A204.1 (cell line): ENCODE results near the gene APOBEC3H.
A peak's percentile ranks its signal among the peaks of the same experiment; 100 is the strongest.
"Not testable (repeated sequence)": the region's sequence is repeated elsewhere in the genome, so short reads cannot be mapped to it uniquely, and the experiment has no call there.

Experiments
- FAIRE-seq: peaks from 2 replicates; lab custom pipeline; 2012; peaks lifted over from hg19 to GRCh38; lab: Jason Lieb, UNC

The APOBEC3H gene

DNA sequence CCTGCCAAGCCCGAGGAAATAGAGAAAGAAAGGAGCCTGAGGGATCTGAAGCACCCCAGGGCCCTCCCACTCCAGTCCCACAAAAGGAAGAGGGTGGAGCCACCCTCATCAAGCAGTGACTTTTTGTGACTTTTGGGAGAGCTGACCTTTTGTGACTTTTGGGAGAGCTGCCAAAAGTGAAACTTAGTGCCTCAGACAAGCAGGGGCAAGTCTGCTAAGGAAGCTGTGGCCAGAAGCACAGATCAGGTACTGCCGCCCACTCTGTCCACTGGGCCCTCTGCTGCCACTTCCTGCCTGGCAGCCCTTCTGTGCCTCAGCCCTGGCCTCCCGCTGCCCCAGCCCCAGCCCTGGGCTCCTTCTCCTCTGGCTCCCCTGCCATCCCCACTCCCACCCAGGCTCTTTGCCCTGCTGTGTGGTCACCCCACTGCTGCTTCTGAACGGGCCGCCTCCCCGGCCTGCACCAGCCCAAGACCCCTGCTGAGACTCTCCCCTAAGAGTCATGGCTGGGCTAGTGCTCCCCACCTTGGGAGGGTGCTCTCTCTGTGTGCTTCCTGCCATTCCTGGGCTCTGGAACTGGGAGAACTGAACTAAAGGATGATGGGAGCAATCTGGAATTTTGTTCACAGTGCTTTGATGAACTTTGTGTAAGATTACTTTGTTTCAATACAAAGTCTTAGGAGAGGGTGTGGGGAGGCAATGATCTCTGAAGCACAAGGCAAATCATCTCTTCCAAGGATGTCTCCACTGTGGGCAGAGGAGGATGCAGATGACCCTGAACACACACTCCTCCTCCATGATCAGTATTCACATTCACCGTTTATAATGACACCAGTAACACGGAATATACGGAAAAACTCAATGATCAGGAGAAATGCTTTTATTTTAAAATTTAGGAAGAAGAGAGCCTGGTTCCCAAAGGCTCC is at the start of gene APOBEC3H:
APOBEC3H (plus strand) TSS at position 147 of the 923 bp plus-strand sequence. CDS start 3,035 bp downstream, outside the sequence.
- FAIRE-seq = no peak

DNA sequence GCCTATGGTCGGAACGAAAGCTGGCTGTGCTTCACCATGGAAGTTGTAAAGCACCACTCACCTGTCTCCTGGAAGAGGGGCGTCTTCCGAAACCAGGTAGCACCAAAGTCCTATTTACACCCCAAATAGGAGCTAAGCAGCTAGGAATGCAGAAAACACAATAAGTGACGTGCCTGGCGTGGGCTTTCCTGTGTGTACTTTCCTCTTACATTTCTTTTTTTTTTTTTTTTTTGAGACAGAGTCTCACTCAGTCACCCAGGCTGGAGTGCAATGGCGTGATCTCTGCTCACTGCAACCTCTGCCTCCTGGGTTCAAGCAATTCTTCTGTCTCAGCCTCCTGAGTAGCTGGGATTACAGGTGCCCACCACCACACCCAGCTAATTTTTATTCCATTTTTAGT is 47.6 kb upstream of the APOBEC3H start:
- not testable (repeated sequence) for FAIRE-seq

DNA sequence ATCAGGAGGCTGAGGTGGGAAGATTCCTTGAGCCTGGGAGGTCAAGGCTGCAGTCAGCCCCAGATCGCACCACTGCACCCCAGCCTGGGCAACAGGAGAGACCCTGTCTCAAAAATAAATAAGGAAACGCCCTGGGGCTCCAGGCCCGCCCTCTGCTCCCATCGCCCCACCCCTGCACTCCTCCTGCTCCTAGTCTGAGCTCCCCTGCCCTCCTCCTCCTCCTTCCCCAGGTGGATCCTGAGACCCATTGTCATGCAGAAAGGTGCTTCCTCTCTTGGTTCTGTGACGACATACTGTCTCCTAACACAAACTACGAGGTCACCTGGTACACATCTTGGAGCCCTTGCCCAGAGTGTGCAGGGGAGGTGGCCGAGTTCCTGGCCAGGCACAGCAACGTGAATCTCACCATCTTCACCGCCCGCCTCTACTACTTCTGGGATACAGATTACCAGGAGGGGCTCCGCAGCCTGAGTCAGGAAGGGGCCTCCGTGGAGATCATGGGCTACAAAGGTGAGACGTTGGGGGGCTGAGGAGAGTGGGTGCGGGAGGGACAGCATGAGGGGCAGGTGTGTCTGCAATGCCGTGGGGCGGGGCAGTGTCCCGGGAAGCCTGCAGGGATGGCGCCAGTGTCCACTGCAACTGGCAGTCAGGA is 45.1 kb upstream of the APOBEC3H start:
- FAIRE-seq = not testable (repeated sequence)

DNA sequence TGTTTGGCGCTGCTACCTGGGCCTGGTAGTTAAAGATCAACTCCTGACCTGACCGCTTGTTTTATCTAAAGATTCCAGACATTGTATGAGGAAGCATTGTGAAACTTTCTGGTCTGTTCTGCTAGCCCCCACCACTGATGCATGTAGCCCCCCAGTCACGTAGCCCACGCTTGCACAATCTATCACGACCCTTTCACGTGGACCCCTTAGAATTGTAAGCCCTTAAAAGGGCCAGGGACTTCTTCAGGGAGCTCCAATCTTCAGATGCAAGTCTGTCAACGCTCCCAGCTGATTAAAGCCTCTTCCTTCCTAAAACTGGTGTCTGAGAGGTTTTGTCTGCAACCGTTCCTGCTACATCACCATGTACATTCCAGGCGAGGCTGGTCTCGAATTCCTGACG is 41.4 kb upstream of the APOBEC3H start:
- FAIRE-seq = no peak

DNA sequence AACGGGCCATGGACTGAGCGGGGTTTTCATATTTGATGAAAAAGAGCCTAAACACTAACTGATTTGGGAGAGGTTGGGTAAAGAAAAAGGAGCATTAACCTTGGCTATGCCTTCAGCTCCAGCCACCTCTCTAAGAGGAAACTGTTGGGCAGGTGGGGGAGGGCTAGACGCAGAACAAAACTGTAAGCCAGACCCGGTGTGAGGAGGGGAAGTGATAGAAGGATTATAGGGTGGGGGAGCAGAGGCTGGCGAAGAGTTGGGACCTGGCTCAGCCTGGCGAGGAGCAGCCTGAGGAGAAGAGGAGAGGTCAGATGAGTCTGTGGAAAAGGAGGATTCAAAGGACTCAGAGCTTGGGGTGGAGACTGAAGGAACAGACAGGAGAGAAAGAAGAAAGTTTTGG is 35.8 kb upstream of the APOBEC3H start:
- FAIRE-seq = not testable (repeated sequence)

DNA sequence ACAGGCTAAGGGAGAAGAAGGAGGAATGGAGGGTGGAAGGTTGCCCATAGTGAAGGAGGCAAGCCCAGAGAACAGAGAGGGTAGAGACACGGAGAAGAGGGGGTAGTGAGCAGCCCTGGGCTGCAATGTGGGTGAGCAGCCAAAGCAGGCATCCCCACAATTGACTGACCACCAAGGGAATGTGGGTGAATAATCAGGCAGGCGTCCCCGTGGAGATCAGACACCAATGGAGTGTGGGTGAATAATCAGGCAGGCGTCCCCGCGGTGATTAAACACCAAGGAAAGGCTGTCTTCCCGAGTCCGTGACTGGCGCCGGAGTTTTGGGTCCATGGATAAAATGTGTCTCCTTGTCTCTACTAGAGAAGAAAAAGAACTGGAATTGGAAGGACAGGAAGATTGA is 35.1 kb upstream of the APOBEC3H start:
- FAIRE-seq = not testable (repeated sequence)

DNA sequence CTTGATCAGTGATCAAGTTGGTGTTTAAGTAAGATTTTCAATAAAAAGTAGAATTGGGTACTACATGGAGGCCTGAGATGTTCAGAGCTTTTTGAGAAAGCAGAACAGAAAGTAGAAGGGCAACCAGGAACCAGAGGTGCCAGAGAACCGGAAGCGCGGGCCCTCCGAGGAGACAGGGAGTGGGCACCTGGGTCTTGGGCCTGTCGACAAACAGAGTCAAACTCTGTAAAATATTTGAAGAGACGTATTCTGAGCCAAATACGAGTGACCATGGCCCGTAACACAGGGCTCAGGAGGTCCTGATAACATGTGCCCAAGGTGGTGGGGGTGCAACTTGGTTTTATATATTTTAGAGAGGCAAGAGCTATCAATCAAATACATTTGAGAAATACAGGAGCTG is 33.1 kb upstream of the APOBEC3H start:
- FAIRE-seq = not testable (repeated sequence)

DNA sequence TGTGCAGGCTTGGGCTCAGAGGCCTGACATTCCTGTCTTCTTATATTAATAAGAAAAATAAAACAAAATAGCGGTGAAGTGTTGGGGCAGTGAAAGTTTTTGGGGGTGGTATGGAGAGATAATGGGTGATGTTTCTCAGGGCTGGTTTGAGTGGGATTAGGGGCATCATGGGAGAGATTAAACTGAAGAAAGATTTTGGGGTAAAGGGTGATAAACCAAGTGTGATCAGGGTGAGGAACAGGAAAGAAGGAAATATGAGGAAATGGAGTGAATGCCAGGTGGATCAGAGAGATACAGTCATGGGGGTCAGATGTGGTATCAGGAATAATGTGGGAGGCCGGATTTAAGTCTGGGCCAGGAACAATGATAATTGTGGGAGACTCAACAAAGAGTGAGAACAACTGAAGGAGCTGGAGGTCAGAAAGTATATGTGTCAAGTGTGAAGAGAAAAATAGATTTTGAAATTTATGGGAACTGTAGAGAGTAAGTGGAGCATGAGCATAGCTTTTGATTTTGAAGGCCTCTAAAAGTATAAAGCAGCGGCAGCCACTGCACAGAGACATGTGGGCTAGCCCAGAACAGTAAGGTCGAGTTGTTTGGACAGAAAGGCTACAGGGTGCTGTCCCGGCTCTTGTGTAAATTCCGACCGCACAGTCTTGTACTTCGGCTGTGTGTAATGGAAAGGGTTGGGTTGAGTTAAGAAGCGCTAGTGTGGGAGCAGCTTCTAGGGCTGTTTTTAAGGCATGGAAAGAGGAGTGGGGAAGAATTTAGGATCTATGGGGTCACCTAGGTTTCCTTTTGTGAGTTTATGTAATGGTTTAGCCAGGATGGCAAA is 30.4 kb upstream of the APOBEC3H start:
- not testable (repeated sequence) for FAIRE-seq

DNA sequence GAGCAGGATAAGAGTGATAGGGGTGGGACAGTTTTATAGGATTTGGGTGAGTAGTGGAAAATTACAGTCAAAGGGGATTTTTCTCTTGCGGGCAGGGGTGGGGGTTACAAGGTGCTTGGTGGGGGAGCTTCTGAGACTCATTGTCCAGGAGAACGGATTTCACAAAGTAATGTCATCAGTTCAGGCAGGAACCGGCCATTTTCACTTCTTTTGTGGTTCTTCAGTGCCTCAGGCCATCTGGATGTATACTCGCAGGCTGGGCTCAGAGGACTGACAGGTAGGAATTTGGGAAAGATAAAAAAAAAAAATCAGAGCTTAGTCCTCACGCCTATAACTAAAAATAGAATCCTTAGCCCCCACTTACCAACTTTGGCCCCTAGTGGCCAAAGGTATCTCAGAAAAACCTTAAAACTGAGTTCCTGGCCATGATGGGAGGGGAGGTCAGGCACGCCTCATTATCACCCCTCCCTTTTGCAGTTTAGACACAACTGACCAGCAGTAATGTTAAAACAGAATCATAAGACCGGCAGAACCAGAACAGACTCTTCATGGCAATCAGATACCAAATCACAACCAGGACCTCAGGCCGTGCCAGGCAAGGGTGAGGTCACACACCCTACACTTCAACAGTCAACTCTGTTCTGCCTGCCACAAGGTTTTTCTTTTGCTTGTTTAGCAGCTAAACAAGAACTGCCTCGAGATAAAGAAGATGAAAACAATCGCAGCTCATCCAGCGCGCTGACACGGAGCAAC is 28.8 kb upstream of the APOBEC3H start:
- FAIRE-seq = no peak

DNA sequence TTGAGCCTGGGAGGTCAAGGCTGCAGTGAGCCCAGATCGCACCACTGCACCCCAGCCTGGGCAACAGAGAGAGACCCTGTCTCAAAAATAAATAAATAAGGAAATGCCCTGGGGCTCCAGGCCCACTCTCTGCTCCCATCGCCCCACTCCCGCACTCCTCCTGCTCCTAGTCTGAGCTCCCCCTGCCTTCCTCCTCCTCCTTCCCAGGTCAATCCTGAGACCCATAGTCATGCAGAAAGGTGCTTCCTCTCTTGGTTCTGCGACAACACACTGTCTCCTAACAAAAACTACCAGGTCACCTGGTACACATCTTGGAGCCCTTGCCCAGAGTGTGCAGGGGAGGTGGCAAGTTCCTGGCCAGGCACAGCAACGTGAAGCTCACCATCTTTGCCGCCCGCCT is 26.9 kb upstream of the APOBEC3H start:
- no peak for FAIRE-seq

DNA sequence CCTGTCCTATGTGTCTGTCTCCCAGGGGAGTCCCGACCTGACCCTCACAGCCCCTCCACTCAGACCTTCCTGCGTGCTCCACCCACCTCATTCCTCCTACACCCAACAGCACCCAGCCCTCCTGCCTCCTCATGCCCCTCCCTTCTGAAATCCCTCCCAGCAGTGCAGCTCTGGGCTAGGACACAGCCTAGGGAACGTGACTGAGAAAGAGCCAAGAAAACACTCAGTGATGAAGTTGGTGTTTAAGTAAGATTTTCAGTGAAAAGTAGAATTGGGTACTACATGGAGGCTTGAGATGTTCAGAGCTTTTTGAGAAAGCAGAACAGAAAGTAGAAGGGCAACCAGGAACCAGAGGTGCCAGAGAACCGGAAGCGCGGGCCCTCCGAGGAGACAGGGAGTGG is 24.5 kb upstream of the APOBEC3H start:
- FAIRE-seq = not testable (repeated sequence)

DNA sequence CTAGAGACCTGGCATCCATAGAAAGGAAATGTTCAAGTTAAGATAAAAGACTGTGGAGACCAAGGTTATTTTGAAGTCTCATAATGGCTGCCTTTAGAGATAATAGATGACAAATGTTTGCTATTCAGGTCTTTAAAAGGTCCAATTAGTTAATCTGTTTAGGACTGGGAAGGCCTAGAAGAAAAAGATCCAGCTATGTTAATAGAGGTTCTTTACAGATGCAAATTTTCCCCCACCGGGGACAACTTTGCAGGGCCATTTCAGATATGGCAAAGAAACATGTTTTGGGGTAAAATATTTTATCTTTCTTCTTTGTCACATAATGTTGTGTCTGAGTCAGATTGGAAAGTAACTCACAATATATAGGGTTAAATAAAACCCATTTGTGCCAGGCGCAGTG is 23.1 kb upstream of the APOBEC3H start:
- FAIRE-seq = no peak

DNA sequence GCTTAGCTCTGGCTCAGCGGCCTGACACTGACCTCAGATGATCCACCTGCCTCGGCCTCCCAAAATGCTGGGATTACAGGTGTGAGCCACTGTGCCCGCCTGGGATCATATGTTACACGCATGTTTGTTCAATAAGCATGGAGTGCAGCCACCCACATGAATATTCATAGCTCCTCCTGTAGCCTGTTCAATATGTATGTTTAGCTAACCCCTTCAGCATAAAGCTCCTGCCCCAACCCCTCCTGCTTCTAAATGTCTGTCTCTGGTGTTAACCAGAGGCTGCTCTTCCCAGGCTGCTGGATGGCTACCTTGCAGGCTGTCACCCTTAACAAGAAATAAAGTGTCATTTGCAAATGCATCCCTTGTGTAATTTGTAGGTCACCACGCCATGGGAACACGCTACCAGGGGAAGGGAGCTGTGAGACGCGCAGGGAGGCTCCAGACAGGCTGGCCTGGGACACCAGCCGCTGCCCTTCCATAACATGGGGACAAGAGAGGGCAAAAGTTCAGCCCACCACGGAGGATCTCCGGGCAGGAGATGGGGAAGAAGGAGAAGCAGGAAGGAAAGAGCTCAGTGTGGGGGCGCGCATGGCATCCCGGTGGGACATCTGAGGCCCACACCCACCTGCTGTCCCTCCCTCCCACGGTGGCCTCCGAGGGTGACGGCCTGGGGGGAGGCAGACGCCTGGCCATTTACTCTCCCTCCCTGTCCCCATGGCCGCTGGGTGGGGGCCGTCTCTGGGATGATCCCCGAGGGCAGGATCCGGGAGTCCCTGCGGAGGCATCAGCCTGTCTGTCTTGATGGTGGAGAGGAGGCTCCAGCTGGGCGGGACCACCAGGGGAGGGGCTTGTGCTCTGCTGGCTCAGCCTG is 20.7 kb upstream of the APOBEC3H start:
- not testable (repeated sequence) for FAIRE-seq

DNA sequence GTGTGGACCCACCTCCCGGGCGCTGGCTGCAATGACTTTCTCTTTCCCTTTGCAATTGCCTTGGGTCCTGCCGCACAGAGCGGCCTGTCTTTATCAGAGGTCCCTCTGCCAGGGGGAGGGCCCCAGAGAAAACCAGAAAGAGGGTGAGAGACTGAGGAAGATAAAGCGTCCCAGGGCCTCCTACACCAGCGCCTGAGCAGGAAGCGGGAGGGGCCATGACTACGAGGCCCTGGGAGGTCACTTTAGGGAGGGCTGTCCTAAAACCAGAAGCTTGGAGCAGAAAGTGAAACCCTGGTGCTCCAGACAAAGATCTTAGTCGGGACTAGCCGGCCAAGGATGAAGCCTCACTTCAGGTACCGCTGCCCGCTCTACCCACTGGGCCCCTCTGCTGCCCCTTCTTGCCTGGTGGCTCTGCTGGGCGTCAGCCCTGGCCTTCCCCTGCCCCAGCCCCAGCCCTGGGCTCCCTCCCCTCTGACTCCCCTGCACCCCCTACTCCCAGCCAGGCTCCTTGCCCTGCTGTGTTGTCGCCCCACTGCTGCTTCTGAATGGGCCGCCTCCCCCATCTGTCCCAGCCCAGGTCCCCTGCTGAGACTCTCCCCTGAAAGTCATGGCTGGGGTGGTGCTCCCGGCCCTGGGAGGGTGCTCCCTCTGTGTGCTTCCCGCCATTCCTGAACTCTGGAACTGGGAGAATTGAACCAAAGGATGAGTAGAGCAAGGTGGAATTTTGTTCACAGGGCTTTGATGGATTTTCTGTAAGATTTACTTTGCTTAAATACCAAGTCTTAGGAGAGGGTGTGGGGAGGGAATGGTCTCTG is 19.8 kb upstream of the APOBEC3H start, which contains the start of gene APOBEC3G:
APOBEC3G (plus strand) TSS at position 250 of the 815 bp plus-strand sequence; CDS start at position 337, 87 bp downstream.
- FAIRE-seq = peak; percentile 34

DNA sequence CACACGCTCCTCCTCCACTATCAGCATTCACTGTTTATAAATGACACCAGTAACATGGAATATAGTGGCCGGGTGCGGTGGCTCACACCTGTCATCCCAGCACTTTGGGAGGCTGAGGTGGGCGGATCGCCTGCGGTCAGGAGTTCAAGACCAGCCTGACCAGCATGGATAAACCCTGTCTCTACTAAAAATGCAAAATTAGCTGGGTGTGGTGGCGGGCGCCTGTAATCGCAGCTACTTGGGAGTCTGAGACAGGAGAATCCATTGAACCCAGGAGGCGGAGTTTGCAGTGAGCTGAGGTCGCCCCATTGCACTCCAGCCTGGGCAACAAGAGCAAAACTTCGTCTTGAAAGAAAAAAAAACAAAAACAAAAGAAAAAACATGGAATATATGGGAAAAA is 19.1 kb upstream of the APOBEC3H start:
- not testable (repeated sequence) for FAIRE-seq

DNA sequence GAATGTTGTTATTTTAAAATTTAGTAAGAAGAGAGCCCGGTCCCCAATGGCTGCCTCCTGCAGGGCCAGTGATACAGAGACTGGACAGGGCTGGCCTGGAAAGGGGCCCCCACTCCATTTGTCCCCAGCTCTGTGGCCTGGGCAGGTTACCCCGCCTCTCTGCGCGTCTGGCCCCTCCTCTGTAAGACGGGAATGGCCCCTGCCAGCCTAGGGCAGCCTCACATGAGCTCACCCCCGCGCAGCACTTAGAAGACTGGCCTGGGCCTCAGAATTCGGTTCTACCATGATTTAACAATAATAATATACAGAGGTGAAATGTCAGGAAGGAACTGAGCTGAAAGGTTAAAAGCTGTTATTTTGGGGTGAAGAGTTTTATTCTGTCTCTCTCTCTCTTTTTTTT is 18.7 kb upstream of the APOBEC3H start:
- no peak for FAIRE-seq

DNA sequence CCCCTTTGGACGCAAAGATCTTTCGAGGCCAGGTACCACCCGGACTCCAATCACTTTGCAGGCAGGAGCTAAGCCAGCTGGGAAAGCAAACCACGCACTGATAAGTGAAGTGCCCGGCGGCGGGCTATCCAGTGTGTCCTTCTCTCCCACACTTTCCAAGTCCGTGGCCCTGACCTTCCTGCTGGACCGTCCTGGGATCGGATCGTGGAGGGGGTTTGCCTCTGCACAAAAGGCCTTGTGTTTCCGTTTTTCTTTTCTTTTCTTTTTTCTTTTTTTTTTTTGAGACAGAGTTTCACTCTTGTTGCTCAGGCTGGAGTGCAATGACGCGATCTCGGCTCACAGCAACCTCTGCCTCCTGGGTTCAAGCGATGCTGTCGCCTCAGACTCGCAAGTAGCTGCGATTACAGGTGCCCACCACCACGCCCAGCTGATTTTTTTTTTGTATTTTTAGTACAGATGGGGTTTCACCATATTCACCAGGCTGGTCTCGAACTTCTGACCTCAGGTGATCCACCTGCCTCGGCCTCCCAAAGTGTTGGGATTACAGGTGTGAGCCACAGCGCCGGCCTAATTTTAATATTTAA is 17.9 kb upstream of the APOBEC3H start:
- not testable (repeated sequence) for FAIRE-seq

DNA sequence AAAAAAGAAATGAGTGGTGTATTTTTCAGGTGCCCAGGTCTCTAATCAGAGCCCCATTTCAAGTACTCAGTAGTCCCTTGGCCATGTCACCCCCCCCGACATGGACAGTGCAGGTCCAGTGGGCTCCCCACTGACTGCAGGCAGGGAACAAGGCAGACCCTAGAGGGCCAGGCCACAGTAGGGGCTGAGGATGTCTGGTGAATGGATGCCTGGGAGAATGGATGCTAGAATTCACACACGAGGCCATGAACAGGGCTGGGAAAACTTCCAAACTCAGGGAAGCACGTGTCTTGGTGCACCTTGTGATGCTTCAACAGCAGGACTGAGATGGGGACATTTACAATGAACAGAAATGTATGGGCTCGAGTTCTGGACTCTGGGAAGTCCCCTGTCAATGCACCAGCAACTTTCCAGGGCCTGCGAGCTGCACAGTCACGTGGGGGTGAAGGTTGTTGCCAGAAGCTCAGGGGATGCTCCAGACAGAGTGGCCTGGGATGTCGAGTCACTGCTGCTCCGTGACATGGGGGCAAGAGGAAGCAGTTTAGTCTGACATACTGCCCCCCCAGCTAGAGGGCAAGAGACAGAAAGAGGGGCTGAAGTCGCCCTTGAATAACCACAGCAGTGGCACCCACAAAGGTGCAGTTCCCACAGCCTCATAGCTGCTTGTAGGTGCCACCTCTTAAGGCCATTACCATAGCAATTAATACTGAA is 16.8 kb upstream of the APOBEC3H start:
- FAIRE-seq = no peak

DNA sequence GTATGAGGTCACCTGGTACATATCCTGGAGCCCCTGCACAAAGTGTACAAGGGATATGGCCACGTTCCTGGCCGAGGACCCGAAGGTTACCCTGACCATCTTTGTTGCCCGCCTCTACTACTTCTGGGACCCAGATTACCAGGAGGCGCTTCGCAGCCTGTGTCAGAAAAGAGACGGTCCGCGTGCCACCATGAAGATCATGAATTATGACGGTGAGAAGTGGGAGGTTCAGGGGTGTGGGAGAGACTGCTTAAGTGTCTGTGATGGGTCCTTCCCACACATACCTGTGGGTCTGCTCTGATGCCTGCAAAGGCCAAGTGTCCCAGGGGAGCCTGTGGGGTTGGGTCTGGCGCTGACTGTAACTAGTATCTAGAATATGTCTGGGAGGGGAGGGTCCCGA is 16.0 kb upstream of the APOBEC3H start:
- no peak for FAIRE-seq
